ENCODE measurements around the gene CEP128.

DNA sequence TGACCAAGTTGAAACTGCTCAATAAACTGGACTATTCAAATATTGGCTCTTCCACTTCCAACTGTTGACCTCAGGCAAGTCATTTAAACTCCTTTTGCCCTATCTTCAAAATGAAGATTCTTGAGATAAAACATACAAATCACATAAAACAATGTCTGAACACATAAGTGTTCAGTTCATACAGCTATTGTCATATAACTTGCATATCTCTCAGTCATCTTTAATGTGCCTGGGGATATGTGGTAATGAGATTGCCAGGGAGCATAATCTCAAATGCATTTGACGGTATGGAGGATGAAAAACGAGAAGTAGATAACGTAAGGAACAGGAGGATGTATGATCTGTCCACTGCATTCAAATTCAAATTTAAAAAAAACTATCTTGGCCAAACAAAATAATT is 493.3 kb downstream of the CEP128 start:
- no peak for TF ChIP-seq POLR2A (IDR thresholded peaks at IDR 0.05)
- TF ChIP-seq, protein P1, sequence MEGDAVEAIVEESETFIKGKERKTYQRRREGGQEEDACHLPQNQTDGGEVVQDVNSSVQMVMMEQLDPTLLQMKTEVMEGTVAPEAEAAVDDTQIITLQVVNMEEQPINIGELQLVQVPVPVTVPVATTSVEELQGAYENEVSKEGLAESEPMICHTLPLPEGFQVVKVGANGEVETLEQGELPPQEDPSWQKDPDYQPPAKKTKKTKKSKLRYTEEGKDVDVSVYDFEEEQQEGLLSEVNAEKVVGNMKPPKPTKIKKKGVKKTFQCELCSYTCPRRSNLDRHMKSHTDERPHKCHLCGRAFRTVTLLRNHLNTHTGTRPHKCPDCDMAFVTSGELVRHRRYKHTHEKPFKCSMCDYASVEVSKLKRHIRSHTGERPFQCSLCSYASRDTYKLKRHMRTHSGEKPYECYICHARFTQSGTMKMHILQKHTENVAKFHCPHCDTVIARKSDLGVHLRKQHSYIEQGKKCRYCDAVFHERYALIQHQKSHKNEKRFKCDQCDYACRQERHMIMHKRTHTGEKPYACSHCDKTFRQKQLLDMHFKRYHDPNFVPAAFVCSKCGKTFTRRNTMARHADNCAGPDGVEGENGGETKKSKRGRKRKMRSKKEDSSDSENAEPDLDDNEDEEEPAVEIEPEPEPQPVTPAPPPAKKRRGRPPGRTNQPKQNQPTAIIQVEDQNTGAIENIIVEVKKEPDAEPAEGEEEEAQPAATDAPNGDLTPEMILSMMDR (IDR thresholded peaks at IDR 0.05 in 4 of 5, conservative IDR thresholded peaks at IDR 0.05 in 1 of 5) = no peak

Data from gastrocnemius medialis (tissue), 4 donors.